ENCODE data around the gene ASB8.
A peak's percentile ranks its signal among the peaks of the same experiment; 100 is the strongest.

Gene ASB8

DNA sequence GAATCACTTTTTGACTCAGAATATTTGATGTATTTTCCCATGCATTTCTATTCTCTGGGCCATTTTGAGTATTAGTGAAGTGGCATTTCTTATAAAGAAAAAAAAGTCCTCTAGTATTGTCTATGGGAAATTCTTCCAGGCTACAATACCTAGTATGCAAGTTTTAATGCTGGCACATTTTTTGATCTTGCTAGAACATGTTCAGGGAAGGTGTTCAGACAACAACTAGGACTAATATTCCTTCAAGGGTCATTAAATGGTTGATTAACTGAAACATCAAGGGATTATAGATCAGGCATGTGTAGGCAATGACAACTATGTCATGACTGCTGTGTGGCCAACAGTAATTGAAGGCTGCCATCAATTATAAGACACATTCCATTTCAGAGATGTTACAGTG, 33.8 kb upstream of the ASB8 start:
- no peak for DNase-seq (ENCODE audit: low read depth in 2 of 2)
- H3K4me3 ChIP-seq (replicated peaks in 1 of 2; ENCODE audit: low read depth in 2 of 2, low read length in 2 of 2): no peak overlapping the region
- no peak for TF ChIP-seq CTCF (IDR thresholded peaks at IDR 0.05; ENCODE audit: low read depth, low read length)

DNA sequence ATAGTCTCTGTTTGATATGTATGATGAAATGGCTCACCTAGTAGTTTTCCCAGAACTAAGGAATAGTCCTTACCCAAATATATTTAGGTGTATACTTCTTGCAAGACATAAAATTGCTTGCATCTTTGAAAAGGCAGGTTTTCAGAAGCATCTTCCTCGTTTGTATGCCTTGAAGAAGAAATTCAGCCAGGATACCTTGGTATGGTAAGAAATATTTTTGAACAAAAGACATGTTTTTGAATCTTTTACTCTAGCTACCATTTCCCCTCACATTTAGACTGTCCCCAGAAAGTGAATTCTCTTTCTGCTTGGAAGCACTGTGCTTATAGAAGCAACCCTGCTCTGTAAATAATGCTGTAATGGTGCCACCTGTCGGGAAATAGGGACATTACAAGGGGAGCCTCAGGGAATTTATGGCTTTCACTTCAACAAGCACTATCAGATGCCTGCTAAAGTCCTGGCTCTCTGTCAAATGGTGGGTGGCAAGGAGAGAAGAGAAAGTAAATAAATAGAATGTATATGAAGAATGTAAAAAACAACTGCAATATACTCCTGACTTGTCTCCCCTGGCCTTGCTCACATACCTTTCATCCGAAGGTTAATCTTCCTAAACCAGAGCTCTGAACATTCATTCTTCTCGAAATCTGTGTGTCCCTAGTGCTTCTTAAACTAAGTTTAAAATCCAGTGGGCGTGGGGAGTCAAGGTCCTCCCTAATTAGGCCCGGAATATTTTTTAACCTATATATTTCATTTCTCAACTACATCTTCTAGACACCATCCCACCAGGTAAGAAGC, 32.2 kb upstream of the ASB8 start:
- peak; percentile 81 for DNase-seq (ENCODE audit: low read depth in 2 of 2)
- no peak overlapping the region for H3K4me3 ChIP-seq (replicated peaks in 1 of 2; ENCODE audit: low read depth in 2 of 2, low read length in 2 of 2)
- TF ChIP-seq CTCF (IDR thresholded peaks at IDR 0.05; ENCODE audit: low read depth, low read length): peak; percentile 88

DNA sequence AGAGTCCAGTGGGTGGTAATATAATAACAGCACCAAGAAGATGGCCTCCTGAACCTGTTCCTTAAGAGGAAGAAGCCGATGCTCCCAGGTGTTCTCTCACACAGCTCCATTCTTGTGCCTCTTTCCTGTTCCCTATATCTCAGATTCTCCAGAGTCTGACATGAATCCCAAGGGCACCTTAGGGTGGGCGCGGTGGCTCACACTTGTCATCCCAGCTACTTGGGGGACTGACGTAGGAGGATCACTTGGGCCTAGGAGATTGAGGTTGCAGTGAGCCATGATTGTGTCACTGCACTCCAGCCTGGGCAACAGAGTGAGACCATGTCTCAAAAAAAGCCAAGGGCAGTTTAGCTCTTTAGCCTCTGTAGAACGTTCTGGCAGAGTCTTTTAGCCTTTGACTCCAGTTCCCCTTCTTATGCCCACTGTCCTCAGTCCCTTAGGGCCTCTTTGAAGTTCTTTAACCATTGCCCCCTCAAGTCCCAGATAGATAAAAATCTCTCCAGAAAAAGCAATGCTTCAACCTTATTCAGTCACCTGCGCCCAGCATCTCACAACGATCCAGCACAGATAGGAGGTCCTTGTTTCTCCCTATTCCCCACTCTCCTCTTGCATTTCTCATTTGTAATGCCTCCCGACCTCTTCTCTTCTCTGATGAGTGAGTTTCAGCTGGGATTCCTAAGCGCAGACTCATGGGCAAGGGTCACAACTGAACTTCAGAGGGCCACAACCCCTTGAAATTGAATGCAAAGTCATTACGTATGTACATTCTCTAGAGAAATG, 30.8 kb upstream of the ASB8 start:
- no peak overlapping the region for H3K4me3 ChIP-seq (replicated peaks in 1 of 2; ENCODE audit: low read depth in 2 of 2, low read length in 2 of 2)
- DNase-seq (ENCODE audit: low read depth in 2 of 2): no peak
- no peak for TF ChIP-seq CTCF (IDR thresholded peaks at IDR 0.05; ENCODE audit: low read depth, low read length)

DNA sequence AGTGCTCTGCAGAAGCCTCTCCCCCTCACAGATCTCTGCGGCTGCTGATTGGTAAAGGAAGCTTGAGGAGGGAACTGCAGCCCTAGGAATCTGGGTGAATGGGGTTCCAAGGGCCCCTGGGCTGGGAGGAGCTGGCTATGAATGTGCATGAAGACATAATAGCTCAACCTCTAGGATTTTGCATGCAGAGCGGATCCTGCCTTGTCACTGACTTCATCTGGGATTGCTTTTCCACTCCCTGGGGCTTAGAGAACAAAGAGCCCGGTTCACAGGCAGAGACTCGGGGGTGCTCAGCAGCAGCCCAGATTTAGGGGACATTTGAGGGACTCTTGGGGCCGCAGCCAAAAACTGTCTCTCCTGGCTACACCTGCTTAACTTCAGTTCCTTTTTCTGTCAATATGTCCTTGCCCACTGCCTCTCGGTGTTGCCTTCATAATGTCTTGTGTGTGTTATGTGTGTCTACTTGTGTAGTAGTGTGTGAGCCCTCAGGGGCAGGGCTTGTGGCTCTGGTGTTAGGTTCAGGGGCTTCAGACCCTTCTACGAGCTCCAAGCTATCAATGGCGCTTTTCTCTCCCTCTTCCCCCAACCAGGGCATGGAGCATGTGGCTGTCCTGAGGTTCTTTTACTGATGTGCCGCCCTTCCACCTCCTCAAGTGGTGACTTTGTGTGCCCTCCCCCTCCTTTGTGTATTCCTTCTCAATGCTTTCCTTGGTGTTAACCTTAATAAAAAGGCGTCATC, 28.0 kb upstream of the ASB8 start:
- DNase-seq (ENCODE audit: low read depth in 2 of 2): no peak
- H3K4me3 ChIP-seq (replicated peaks in 1 of 2; ENCODE audit: low read depth in 2 of 2, low read length in 2 of 2): no peak overlapping the region
- no peak for TF ChIP-seq CTCF (IDR thresholded peaks at IDR 0.05; ENCODE audit: low read depth, low read length)

GRCh38 chr12:48184549-48184922, 27.2 kb upstream of the ASB8 start:
- no peak for TF ChIP-seq CTCF (IDR thresholded peaks at IDR 0.05; ENCODE audit: low read depth, low read length)
- DNase-seq (ENCODE audit: low read depth in 2 of 2): no peak
- H3K4me3 ChIP-seq (replicated peaks in 1 of 2; ENCODE audit: low read depth in 2 of 2, low read length in 2 of 2): peak overlapping the region; percentile 5 to 83

- TF ChIP-seq CTCF (IDR thresholded peaks at IDR 0.05; ENCODE audit: low read depth, low read length): no peak
- H3K4me3 ChIP-seq (replicated peaks in 1 of 2; ENCODE audit: low read depth in 2 of 2, low read length in 2 of 2): peak overlapping the region; percentile 73 to 83
- no peak for DNase-seq (ENCODE audit: low read depth in 2 of 2)
Measured at GRCh38 chr12:48183876-48184548, 26.7 kb upstream of the ASB8 start.
